Upper lobe of right lung (tissue), 1 donor: Measurements from ENCODE around the gene DLX2. TPM values are rescaled to one million over a fixed set of nuclear protein-coding genes. Genes with fewer than 3 reads are reported as not detected.
"Not testable (repeated sequence)": the region's sequence is repeated elsewhere in the genome, so short reads cannot be mapped to it uniquely, and the experiment has no call there.

Source experiments
- ATAC-seq: fragments of 200-7000 bp; cut with Tn5 transposase; one replicate; pipeline ENCODE4 v1.9.1; 2020; ENCODE audit warnings: mild to moderate bottlenecking, moderate library complexity
- DNase-seq: peaks from one replicate; pipeline ENCODE4 v3.0.0-alpha.2; 2020
- H3K27ac ChIP-seq: fragments of 200-600 bp; one replicate; pipeline ENCODE4 v1.8.0; 2022
- H3K27me3 ChIP-seq: fragments of 200-600 bp; one replicate; pipeline ENCODE4 v1.8.0; 2022; ENCODE audit warnings: mild to moderate bottlenecking
- H3K36me3 ChIP-seq: fragments of 200-600 bp; one replicate; pipeline ENCODE4 v1.8.0; 2022
- H3K4me1 ChIP-seq: fragments of 200-600 bp; one replicate; pipeline ENCODE4 v1.8.0; 2022
- H3K4me3 ChIP-seq: fragments of 200-600 bp; one replicate; pipeline ENCODE4 v1.8.0; 2022; ENCODE audit warnings: mild to moderate bottlenecking
- H3K9me3 ChIP-seq: fragments of 200-600 bp; one replicate; pipeline ENCODE4 v1.8.0; 2022
- CTCF ChIP-seq: fragments of 200-600 bp; IDR thresholded peaks from one replicate; pipeline ENCODE4 v1.8.0; 2022; ENCODE audit warnings: antibody characterized with exemption
- intact Hi-C: fragments of 100-400 bp; cut with DNase I; formaldehyde crosslinking; loops from one replicate; pipeline ENCODE4 v1.11.0; 2022
- total RNA-seq: library from RNA; stranded (reverse); fragmentation: NEBNext Ultra II Directional; extraction: Animal tissue kit (Norgen Biotek cat#: 25700); gene quantifications from one replicate; pipeline ENCODE4 v1.2.1, GENCODE V29; 2021
- donor health status: DM: no; HTN: yes; CAD: no; lungs with severe emphysema.

The DLX2 gene
- total RNA-seq, 1 donor from 2014 or later = not detected

- ATAC-seq (no peak), DNase-seq (no peak)
- Histone ChIP-seq H3K27me3 (peaks cover 11% of the 10 kb centered on the region), H3K9me3 (no peaks in the 10 kb centered on the region), H3K27ac (no peak overlapping the region), H3K4me1 (no peaks in the 10 kb centered on the region), H3K4me3 (no peak overlapping the region), H3K36me3 (no peaks in the 10 kb centered on the region)
- TF ChIP-seq CTCF = no peak
- intact Hi-C loops = no loop called here
These were observed 17.4 kb upstream of the DLX2 start for GRCh38 chr2:172120118-172120517.

- no peak overlapping the region for H3K4me3 ChIP-seq
- no peaks in the 10 kb centered on the region for H3K36me3 ChIP-seq
- no peak for TF ChIP-seq CTCF
- no peak for ATAC-seq
- H3K27ac ChIP-seq = no peak overlapping the region
- peaks cover 16% of the 10 kb centered on the region for H3K27me3 ChIP-seq
- no peak for DNase-seq
- intact Hi-C loops = no loop called here
- no peaks in the 10 kb centered on the region for H3K4me1 ChIP-seq
- no peaks in the 10 kb centered on the region for H3K9me3 ChIP-seq
These were observed 16.4 kb upstream of the DLX2 start for GRCh38 chr2:172119089-172119488.

- ATAC-seq = no peak
- intact Hi-C loops = no loop called here
- H3K4me3 ChIP-seq = no peak overlapping the region
- no peaks in the 10 kb centered on the region for H3K4me1 ChIP-seq
- peaks cover 30% of the 10 kb centered on the region for H3K27me3 ChIP-seq
- no peak for TF ChIP-seq CTCF
- no peak for DNase-seq
- H3K9me3 ChIP-seq = no peaks in the 10 kb centered on the region
- H3K27ac ChIP-seq = no peak overlapping the region
- H3K36me3 ChIP-seq = no peaks in the 10 kb centered on the region
These were observed 13.4 kb upstream of the DLX2 start for GRCh38 chr2:172116107-172116506.

- H3K9me3 ChIP-seq = no peaks in the 10 kb centered on the region
- H3K36me3 ChIP-seq = no peaks in the 10 kb centered on the region
- ATAC-seq = no peak
- no peak for TF ChIP-seq CTCF
- no peak for DNase-seq
- H3K27ac ChIP-seq = no peak overlapping the region
- H3K4me1 ChIP-seq = no peaks in the 10 kb centered on the region
- peaks cover 38% of the 10 kb centered on the region for H3K27me3 ChIP-seq
- H3K4me3 ChIP-seq = no peak overlapping the region
- intact Hi-C loops = no loop called here
These were observed 11.9 kb upstream of the DLX2 start for GRCh38 chr2:172114579-172114978.

- DNase-seq, H3K4me3 ChIP-seq, intact Hi-C loops, H3K36me3 ChIP-seq, H3K4me1 ChIP-seq, ATAC-seq, H3K9me3 ChIP-seq, H3K27ac ChIP-seq: not testable (repeated sequence)
- peaks cover 38% of the 10 kb centered on the region for H3K27me3 ChIP-seq
These were observed 11.5 kb upstream of the DLX2 start for GRCh38 chr2:172114176-172114575.

GRCh38 chr2:172113617-172114016 is 10.9 kb upstream of the DLX2 start:
- H3K4me1 ChIP-seq = no peaks in the 10 kb centered on the region
- DNase-seq = no peak
- H3K27ac ChIP-seq = no peak overlapping the region
- H3K36me3 ChIP-seq = no peaks in the 10 kb centered on the region
- TF ChIP-seq CTCF = peak; percentile 23
- H3K4me3 ChIP-seq = no peak overlapping the region
- intact Hi-C loops = no loop called here
- H3K9me3 ChIP-seq = no peaks in the 10 kb centered on the region
- H3K27me3 ChIP-seq = peaks cover 43% of the 10 kb centered on the region
- no peak for ATAC-seq
